ENCODE measurements around the gene RHBDF2. TPM values are rescaled to one million over a fixed set of nuclear protein-coding genes. Genes with fewer than 3 reads are reported as not detected.

Gene RHBDF2
- total RNA-seq, 1 experiment from 2014 or later = 33.4 TPM

- no peaks in the 10 kb centered on the region for H3K9me3 Mint-ChIP-seq (ENCODE audit: unreplicated experiment)
- BruUV-seq (replicated peaks) = no TSS peak
- no peak overlapping the region for H3K27ac Mint-ChIP-seq (ENCODE audit: low read depth, unreplicated experiment)
- DNase-seq (ENCODE audit: unreplicated experiment) = no peak
- no peak overlapping the region for H3K4me3 Mint-ChIP-seq (ENCODE audit: unreplicated experiment)
- no peak for TF ChIP-seq CTCF (IDR thresholded peaks at IDR 0.05; ENCODE audit: unreplicated experiment)
- intact Hi-C loops (cut with micrococcal nuclease) = no loop called here
- no peaks in the 10 kb centered on the region for H3K27me3 Mint-ChIP-seq (ENCODE audit: insufficient read depth, unreplicated experiment)
- H3K36me3 Mint-ChIP-seq (ENCODE audit: insufficient read depth, unreplicated experiment) = peaks cover 5% of the 10 kb centered on the region
- H3K4me1 Mint-ChIP-seq (ENCODE audit: insufficient read depth, unreplicated experiment) = peaks cover 26% of the 10 kb centered on the region
- ChIA-PET CTCF (interaction anchor here (0.6 to 2.1 kb wide), 2 partner anchors 14 to 128 kb away, joined by 3 to 5 read pairs; no protein-coding TSS in a partner anchor), POLR2A (interaction anchor here (0.6 to 1.1 kb wide), 5 partner anchors 38 to 229 kb away, joined by 3 to 5 read pairs (median 3); partner anchors contain the start of gene UBALD2)
Measured at GRCh38 chr17:76493505-76494167, 7.6 kb downstream of the RHBDF2 start.

DNA sequence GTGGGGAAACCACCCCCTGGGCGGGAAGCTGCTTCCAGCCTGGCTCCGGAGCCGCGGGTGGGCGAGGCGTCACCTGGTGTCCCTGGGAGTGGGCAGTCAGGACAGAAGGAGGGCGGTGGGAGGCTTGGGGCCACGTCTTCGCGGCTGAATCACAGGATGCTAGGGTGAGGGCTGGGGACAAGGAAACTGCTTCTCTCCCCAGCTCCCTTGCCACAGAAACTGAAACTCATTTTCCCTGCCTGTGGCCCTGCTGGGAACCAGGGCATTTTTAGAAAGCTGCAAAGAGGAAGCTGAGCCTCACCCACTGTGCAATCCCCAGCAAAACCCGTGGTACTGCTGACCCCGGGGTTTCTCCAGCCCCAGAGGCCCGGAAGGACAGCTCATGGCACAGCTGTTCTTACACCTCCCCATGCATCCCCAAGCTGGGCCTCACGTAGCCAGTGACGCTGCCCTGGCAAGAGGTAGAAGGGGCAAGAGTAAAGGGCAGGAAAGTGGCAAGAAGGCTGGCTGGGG, 8.2 kb downstream of the RHBDF2 start:
- Mint-ChIP-seq H3K4me1 (ENCODE audit: insufficient read depth, unreplicated experiment) (peaks cover 20% of the 10 kb centered on the region), H3K4me3 (ENCODE audit: unreplicated experiment) (no peak overlapping the region), H3K36me3 (ENCODE audit: insufficient read depth, unreplicated experiment) (peaks cover 2% of the 10 kb centered on the region), H3K27ac (ENCODE audit: low read depth, unreplicated experiment) (no peak overlapping the region), H3K9me3 (ENCODE audit: unreplicated experiment) (no peaks in the 10 kb centered on the region), H3K27me3 (ENCODE audit: insufficient read depth, unreplicated experiment) (no peaks in the 10 kb centered on the region)
- TF ChIP-seq CTCF (IDR thresholded peaks at IDR 0.05; ENCODE audit: unreplicated experiment) = no peak
- ChIA-PET CTCF (interaction anchor here (0.5 to 3.2 kb wide), 3 partner anchors 14 to 372 kb away, joined by 3 to 10 read pairs (median 5); partner anchors contain the start of gene AANAT), POLR2A (interaction anchor here (0.6 to 1.1 kb wide), 5 partner anchors 38 to 228 kb away, joined by 3 to 5 read pairs (median 3); partner anchors contain the start of gene UBALD2)
- intact Hi-C loops (cut with micrococcal nuclease) = no loop called here
- no TSS peak for BruUV-seq (replicated peaks)
- peak; percentile 68 for DNase-seq (ENCODE audit: unreplicated experiment)

DNA sequence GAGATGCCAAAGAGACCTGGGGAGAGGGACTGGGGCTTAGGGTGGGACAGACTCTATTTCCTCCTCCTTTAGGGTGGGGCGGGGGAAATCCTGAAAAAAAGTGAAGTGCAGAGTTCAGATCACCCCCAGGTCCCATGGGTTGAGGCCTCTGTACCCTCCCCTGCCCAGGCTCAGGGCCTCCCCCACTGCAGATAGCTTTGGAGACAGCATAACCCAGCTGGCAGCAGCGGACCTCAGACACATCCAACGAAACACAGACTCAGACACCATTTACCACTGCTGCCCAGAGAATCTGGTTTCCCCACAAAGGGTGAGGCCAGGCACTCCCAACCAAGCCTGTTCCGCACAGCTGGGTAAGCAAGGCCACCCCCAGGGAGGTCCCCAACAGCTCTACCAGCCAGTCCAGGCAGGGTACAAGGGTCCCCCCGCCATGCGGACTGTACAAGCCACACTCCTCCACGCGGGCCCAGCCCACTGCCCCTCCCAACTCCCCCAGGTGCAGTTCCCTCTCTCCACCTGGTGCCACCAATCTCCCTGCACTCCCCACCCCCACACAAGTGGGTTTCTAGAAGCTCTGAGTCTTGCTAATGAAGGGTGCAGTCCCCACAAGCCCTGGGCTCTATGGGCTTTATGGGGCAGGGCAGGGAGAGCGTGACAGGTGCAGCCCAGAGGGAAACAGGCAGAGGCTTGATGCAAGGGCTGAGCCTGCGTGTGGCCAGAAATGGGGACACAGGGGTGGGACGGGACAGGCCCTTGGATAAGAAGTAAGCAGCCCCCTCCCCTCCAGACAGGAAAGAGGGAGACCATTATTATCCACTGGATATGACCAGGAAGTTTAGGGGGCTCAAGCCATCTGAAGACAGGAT, 8.9 kb downstream of the RHBDF2 start:
- Mint-ChIP-seq H3K4me3 (ENCODE audit: unreplicated experiment) (no peak overlapping the region), H3K9me3 (ENCODE audit: unreplicated experiment) (no peaks in the 10 kb centered on the region), H3K27me3 (ENCODE audit: insufficient read depth, unreplicated experiment) (no peaks in the 10 kb centered on the region), H3K27ac (ENCODE audit: low read depth, unreplicated experiment) (no peak overlapping the region), H3K36me3 (ENCODE audit: insufficient read depth, unreplicated experiment) (no peaks in the 10 kb centered on the region), H3K4me1 (ENCODE audit: insufficient read depth, unreplicated experiment) (peaks cover 13% of the 10 kb centered on the region)
- no TSS peak for BruUV-seq (replicated peaks)
- POLR2A ChIA-PET = interaction anchor here (0.5 to 1.1 kb wide), 4 partner anchors 64 to 387 kb away, joined by 3 to 5 read pairs (median 4); partner anchors contain the start of gene UBALD2
- CTCF ChIA-PET = interaction anchor here (0.5 to 3.2 kb wide), 6 partner anchors 15 to 371 kb away, joined by 3 to 10 read pairs (median 4); partner anchors contain the start of gene AANAT
- no peak for DNase-seq (ENCODE audit: unreplicated experiment)
- intact Hi-C loops (cut with micrococcal nuclease) = no loop called here
- no peak for TF ChIP-seq CTCF (IDR thresholded peaks at IDR 0.05; ENCODE audit: unreplicated experiment)
